Measurements from ENCODE around the gene AHDC1.
"Not testable (repeated sequence)": the region's sequence is repeated elsewhere in the genome, so short reads cannot be mapped to it uniquely, and the experiment has no call there.

The AHDC1 gene

DNA sequence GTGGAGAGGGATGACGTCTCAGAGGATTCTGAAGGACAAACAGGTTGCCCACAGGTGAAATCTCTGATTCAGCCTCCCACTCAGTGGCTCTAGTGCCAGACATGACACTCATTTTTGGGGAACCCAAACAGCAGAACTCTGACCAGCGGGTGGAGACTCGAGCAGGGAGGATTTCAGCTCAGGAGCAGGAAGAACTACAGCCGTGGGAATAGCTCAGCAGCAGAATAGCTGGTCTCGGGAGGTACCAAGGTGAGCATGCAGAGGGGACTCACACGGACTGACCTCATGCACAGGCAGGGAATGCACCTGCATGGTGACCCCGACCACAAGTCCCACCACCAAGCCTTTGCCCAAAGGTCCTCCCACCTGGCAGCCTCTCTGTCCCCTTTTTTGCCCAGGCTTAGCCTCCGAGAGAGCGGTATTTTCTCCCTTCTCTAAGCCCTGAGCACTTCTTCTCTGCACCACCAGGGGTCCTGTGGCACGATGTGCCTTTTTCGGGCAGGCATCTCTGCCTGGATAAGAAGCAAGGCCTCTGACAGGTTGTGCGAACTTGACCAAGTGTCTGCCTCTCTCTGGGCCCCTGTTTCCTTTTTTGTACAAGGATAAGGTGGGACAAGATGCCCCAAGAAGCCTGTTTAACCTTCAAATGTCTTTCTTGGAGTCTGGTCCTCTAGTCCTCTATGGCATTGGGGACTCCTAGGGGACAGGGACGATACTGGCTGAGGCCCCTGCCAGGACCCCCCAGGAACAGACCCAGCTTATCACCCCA, 39.8 kb upstream of the AHDC1 start (continued):
- TF ChIP-seq, protein P1, sequence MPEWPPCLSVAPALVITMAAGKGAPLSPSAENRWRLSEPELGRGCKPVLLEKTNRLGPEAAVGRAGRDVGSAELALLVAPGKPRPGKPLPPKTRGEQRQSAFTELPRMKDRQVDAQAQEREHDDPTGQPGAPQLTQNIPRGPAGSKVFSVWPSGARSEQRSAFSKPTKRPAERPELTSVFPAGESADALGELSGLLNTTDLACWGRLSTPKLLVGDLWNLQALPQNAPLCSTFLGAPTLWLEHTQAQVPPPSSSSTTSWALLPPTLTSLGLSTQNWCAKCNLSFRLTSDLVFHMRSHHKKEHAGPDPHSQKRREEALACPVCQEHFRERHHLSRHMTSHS (tag by site-specific recombination; IDR thresholded peaks at IDR 0.05), result no peak
- TF ChIP-seq ZNF335 (tag by site-specific recombination; conservative IDR thresholded peaks at IDR 0.05), result peak; percentile 37
- no peak for TF ChIP-seq ZNF292 (tag by site-specific recombination; IDR thresholded peaks at IDR 0.05; ENCODE audit: borderline replicate concordance, low read depth)
- TF ChIP-seq, protein P2, sequence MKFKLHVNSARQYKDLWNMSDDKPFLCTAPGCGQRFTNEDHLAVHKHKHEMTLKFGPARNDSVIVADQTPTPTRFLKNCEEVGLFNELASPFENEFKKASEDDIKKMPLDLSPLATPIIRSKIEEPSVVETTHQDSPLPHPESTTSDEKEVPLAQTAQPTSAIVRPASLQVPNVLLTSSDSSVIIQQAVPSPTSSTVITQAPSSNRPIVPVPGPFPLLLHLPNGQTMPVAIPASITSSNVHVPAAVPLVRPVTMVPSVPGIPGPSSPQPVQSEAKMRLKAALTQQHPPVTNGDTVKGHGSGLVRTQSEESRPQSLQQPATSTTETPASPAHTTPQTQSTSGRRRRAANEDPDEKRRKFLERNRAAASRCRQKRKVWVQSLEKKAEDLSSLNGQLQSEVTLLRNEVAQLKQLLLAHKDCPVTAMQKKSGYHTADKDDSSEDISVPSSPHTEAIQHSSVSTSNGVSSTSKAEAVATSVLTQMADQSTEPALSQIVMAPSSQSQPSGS (tag by site-specific recombination; IDR thresholded peaks at IDR 0.05; ENCODE audit: low read depth), result no peak
- TF ChIP-seq ZBTB8A (tag by site-specific recombination; IDR thresholded peaks at IDR 0.05), result peak; percentile 34; the same call in 1 of the 2 replicates
- TF ChIP-seq, protein P3, sequence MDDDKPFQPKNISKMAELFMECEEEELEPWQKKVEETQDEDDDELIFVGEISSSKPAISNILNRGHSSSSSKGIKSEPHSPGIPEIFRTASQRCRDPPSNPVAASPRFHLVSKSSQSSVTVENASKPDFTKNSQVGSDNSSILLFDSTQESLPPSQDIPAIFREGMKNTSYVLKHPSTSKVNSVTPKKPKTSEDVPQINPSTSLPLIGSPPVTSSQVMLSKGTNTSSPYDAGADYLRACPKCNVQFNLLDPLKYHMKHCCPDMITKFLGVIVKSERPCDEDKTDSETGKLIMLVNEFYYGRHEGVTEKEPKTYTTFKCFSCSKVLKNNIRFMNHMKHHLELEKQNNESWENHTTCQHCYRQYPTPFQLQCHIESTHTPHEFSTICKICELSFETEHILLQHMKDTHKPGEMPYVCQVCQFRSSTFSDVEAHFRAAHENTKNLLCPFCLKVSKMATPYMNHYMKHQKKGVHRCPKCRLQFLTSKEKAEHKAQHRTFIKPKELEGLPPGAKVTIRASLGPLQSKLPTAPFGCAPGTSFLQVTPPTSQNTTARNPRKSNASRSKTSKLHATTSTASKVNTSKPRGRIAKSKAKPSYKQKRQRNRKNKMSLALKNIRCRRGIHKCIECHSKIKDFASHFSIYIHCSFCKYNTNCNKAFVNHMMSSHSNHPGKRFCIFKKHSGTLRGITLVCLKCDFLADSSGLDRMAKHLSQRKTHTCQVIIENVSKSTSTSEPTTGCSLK (tag by site-specific recombination; IDR thresholded peaks at IDR 0.05), result no peak
- no peak for TF ChIP-seq ZXDB (tag by site-specific recombination; IDR thresholded peaks at IDR 0.05)
- TF ChIP-seq ZNF501 (tag by site-specific recombination; IDR thresholded peaks at IDR 0.05), result no peak
- TF ChIP-seq ZNF266 (tag by site-specific recombination; IDR thresholded peaks at IDR 0.05; ENCODE audit: low read depth), result no peak
- TF ChIP-seq ZNF23 (tag by site-specific recombination; IDR thresholded peaks at IDR 0.05; ENCODE audit: borderline replicate concordance), result no peak
- TF ChIP-seq, protein P4, sequence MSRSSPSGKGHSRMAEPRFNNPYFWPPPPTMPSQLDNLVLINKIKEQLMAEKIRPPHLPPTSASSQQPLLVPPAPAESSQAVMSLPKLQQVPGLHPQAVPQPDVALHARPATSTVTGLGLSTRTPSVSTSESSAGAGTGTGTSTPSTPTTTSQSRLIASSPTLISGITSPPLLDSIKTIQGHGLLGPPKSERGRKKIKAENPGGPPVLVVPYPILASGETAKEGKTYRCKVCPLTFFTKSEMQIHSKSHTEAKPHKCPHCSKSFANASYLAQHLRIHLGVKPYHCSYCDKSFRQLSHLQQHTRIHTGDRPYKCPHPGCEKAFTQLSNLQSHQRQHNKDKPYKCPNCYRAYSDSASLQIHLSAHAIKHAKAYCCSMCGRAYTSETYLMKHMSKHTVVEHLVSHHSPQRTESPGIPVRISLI (tag by site-specific recombination; IDR thresholded peaks at IDR 0.05), result no peak
- TF ChIP-seq, protein P5, sequence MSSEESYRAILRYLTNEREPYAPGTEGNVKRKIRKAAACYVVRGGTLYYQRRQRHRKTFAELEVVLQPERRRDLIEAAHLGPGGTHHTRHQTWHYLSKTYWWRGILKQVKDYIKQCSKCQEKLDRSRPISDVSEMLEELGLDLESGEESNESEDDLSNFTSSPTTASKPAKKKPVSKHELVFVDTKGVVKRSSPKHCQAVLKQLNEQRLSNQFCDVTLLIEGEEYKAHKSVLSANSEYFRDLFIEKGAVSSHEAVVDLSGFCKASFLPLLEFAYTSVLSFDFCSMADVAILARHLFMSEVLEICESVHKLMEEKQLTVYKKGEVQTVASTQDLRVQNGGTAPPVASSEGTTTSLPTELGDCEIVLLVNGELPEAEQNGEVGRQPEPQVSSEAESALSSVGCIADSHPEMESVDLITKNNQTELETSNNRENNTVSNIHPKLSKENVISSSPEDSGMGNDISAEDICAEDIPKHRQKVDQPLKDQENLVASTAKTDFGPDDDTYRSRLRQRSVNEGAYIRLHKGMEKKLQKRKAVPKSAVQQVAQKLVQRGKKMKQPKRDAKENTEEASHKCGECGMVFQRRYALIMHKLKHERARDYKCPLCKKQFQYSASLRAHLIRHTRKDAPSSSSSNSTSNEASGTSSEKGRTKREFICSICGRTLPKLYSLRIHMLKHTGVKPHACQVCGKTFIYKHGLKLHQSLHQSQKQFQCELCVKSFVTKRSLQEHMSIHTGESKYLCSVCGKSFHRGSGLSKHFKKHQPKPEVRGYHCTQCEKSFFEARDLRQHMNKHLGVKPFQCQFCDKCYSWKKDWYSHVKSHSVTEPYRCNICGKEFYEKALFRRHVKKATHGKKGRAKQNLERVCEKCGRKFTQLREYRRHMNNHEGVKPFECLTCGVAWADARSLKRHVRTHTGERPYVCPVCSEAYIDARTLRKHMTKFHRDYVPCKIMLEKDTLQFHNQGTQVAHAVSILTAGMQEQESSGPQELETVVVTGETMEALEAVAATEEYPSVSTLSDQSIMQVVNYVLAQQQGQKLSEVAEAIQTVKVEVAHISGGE (tag by site-specific recombination; conservative IDR thresholded peaks at IDR 0.05; ENCODE audit: low read depth), result no peak
- TF ChIP-seq ZNF747 (tag by site-specific recombination; IDR thresholded peaks at IDR 0.05), result no peak
- TF ChIP-seq GLI4 (tag by site-specific recombination; IDR thresholded peaks at IDR 0.05), result no peak
- TF ChIP-seq ZNF660 (tag by site-specific recombination; IDR thresholded peaks at IDR 0.05), result no peak
- TF ChIP-seq ZNF202 (tag by site-specific recombination; IDR thresholded peaks at IDR 0.05; ENCODE audit: borderline replicate concordance), result no peak
- TF ChIP-seq EGR2 (tag by site-specific recombination; IDR thresholded peaks at IDR 0.05; ENCODE audit: low read depth), result no peak
- TF ChIP-seq ZNF510 (tag by site-specific recombination; IDR thresholded peaks at IDR 0.05; ENCODE audit: insufficient replicate concordance), result no peak
- TF ChIP-seq SP7 (tag by site-specific recombination; IDR thresholded peaks at IDR 0.05), result peak; percentile 27
- TF ChIP-seq ZNF585B (tag by site-specific recombination; IDR thresholded peaks at IDR 0.05), result no peak
- no peak for TF ChIP-seq ZNF140 (tag by site-specific recombination; IDR thresholded peaks at IDR 0.05)

DNA sequence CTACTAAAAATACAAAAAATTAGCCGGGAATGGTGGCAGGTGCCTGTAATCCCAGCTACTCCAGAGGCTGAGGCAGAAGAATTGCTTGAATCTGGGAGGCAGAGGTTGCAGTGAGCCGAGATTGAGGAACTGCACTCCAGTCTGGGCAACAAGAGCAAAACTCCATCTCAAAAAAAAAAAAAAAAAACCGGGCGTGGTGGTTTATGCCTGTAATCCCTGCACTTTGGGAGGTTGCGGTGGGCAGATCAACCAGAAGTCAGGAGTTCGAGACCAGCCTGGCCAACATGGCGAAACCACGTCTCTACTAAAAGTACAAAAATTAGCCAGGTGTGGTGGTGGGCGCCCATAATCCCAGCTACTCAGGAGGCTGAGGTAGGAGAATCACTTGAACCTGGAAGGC, 36.6 kb upstream of the AHDC1 start:
- H3K36me3 ChIP-seq (ENCODE audit: control insufficient read depth in 2 of 2, insufficient read depth in 1 of 2, low read length in 2 of 2); H3K27ac ChIP-seq (ENCODE audit: extremely low read depth, low read depth, low read length); H3K4me1 ChIP-seq (ENCODE audit: control insufficient read depth, insufficient read depth, low read length); POLR2A ChIA-PET; H3K9me3 ChIP-seq (ENCODE audit: control insufficient read depth, insufficient read depth, low read depth, low read length); H3K4me3 ChIP-seq (ENCODE audit: low read depth, low read length): not testable (repeated sequence)
- CTCF ChIA-PET, result interaction anchor here (1.3 to 1.9 kb wide), 2 partner anchors 22 to 34 kb away, joined by 3 to 6 read pairs; no protein-coding TSS in a partner anchor
